ENCODE results near the gene RGS21.

RGS21 gene

DNA sequence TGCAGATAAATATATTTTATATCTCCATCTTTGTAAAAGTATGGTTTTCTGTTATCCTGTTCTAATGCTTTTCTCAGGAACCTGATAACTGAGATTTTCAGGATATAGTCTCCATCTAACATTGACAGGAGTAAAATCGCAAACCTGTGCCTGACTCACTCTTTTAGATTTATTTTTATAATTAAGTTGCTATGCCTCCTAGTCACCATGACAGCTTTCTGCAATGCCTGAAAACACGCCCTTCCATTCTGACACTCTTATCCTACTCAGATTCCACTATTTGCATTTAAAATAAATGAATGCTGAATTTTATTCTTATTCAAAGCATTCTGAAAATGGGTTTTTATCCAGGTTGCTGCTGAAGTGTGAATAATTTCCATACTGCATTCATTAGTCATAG, 62.8 kb downstream of the RGS21 start:
- DNase-seq: no peak

DNA sequence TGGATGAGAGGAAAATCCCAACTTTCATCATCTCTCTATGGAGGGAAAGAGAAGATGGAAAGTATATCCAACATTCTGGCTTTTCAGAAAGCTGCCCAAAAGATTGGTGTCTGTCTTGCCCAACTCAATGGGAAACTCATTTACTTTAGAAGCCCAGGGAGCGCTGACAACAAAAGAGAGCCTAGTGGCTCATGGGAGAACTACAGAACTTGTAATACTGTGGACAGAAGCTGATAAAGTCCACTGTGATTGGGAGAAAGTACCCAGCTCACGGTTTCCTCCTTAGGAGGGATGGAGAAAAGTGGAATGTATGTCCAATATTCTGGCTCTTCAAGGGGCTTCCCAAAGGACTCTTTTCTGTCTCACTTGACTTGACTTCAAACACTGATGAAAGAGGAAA, 66.0 kb downstream of the RGS21 start:
- no peak for DNase-seq

DNA sequence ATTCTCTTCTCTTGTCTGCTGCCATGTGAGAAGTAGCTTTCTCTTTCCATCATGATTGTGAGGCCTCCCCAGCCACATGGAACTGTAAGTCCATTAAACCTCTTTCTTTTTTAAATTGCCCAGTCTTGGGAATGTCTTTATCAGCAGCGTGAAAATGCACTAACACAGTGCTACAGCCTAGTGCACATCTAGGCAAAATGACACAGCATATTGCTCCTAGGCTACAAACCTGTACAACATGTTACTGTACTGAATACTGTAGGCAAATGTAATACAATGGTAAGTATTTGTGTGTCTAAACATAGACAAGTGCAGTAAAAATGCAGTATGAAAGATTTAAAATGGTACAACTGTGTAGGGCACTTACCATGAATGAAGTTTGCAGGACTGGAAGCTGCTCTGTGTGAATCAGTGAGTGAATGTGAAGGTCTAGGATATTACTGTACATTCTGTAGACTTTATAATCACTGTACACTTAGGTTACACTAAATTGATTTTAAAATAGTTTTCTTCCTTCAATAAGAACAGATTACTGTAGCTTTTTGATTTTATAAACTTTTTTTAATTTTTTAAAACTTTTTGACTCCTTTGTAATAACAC, 69.4 kb downstream of the RGS21 start:
- no peak for DNase-seq

DNA sequence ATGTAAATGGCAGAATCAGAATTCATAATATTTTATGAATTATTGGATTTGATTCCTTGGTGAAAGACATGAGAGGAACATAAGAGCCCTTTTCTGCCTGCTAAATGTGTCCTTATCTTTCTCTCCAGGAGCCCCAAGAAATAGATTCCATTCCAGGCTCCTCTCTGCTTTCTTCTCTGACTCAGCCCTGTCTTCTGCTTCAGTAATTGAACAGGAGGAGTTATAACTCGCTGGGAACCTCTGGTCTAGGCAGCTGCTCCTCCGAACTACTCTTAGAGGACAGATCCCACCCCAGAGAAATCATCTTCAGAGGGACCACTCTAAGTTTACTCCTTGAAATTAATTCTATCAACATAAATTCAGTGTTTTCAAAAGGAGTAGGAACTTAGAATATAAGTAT, 78.4 kb downstream of the RGS21 start:
- no peak for DNase-seq

DNA sequence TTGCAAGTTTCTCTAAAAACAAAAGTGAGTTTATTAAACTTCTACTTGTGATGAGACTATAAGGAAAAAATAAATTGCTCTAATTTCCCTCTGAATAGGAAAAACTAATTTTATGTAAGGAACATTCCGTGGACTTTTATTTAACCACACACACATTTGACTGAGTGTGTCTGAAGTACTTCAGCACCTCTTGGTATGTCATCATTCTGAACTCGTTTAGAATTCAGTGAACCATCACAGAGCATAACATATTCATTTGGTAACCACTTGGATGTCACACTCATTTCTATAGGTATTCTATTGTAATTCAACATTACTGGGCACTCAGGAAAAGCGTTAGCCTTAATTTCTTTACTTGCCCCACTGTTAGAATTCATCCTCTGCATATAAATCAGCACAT, 79.1 kb downstream of the RGS21 start:
- no peak for DNase-seq

DNA sequence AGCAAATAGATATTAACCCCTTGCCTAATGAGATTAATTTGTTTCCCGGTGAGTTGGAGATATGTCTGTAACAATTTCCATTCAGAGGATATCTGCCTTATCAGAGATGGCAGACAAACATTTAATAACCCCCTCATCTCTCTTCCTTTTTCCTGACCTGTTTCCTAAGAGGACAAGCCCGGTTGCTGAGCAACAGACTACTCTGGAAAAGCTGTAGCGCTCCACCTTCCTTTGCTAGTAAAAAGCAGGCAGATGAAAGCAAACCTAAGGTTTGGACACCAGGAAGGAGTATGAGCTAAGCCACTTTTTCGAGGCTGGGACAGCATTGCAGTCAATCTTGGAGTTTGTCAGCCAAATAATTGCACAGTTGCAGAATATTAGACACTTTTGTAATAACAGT, 82.4 kb downstream of the RGS21 start:
- DNase-seq: no peak

DNA sequence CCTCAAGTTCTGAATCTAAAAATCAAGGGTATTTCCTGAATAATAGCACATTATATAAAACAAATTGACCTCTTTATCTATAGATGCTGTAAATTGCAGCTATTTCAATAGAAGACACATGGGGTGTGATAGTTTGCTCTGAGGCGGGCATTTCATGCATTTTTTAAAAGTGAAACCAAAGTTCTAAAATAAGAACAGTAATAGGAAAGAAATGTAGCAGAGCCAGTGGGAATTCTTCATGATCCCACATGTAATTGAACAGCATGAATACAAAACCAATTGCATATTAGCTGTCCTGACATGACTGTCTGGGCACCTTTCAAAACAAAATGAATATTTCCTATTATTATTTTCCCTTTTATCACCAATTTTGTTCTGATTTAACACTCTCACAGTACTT, 85.0 kb downstream of the RGS21 start:
- DNase-seq: no peak

DNA sequence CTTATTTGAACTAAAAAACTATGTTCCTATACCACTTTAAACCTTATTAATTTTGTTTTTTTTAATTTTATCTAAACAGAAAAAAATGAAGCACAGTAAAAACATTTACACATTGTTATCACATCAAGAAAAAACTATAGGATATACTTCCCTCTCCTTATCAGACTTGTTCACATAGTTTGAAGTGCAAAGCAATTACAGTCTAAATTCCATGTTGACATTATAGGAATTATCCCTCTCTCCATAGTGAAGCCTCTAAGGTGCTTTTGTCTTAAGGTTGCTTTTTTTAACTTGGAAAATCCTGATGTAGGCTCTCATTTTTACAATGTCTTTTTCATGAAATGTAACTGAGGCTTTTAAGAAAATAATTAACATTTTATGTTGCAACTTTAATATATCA, 85.8 kb downstream of the RGS21 start:
- DNase-seq: no peak

DNA sequence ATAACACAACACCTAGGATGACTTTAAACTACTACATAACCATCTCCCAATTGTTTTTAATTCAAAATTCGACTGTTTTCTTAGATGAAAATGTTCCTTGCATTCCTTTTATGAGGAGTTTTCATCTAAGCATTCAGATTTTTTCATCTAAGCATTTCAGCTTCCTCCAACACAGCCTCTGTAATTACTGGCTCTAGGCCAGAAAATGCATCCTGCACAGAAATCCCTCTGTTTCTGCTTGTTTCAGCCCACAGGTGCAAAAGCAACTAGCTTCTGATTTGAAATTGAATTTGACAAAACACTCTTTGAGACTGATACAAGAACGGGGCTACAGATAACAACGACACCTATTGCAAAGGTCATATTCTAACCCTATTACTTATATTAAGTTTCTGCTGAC, 90.4 kb downstream of the RGS21 start:
- DNase-seq: no peak
